MM.1S (cell line): Measurements from ENCODE around the gene NEDD4L.

Experiments used
- DNase-seq: peaks from one replicate; pipeline ENCODE4 v3.0.0-alpha.2; 2015
- H2AFZ ChIP-seq: fragments of 300-600 bp; sonication (generic); 2 replicates; pipeline ENCODE4 v1.6.0; 2016; ENCODE audit warnings: antibody characterized with exemption, low read length
- H3F3A ChIP-seq: fragments of 300-600 bp; sonication (generic); 2 replicates; pipeline ENCODE4 v1.6.1; 2016; ENCODE audit warnings: mild to moderate bottlenecking, antibody characterized with exemption, low read length, moderate library complexity, mixed read lengths; ENCODE audit not compliant: insufficient read depth
- H3K27ac ChIP-seq: fragments of 300-600 bp; sonication (generic); 2 replicates; pipeline ENCODE4 v1.5.1; 2016; ENCODE audit warnings: mild to moderate bottlenecking, low read length
- H3K27me3 ChIP-seq: fragments of 300-600 bp; sonication (generic); replicated peaks from 2 replicates; pipeline ENCODE4 v1.6.0; 2016; ENCODE audit warnings: low read length; ENCODE audit not compliant: insufficient read depth
- H3K36me3 ChIP-seq: fragments of 300-600 bp; sonication (generic); replicated peaks from 2 replicates; pipeline ENCODE4 v1.6.1; 2016; ENCODE audit warnings: mild to moderate bottlenecking, low read length, mixed read lengths; ENCODE audit not compliant: insufficient read depth
- H3K4me1 ChIP-seq: fragments of 300-600 bp; sonication (generic); 2 replicates; pipeline ENCODE4 v1.6.1; 2016; ENCODE audit warnings: low read length, mixed read lengths
- H3K4me2 ChIP-seq: fragments of 300-600 bp; sonication (generic); 2 replicates; pipeline ENCODE4 v1.6.0; 2016; ENCODE audit warnings: low read depth, low read length
- H3K4me3 ChIP-seq: fragments of 300-600 bp; sonication (generic); 2 replicates; pipeline ENCODE4 v1.5.1; 2016; ENCODE audit warnings: low read length, mixed read lengths
- H3K79me2 ChIP-seq: fragments of 300-600 bp; sonication (generic); 2 replicates; pipeline ENCODE4 v1.6.1; 2016; ENCODE audit warnings: mixed run types, low read length, mixed read lengths
- H3K9ac ChIP-seq: fragments of 300-600 bp; sonication (generic); 2 replicates; pipeline ENCODE4 v1.6.1; 2016; ENCODE audit warnings: low read length, mixed read lengths
- H3K9me2 ChIP-seq: fragments of 300-600 bp; sonication (generic); replicated peaks from 2 replicates; pipeline ENCODE4 v1.6.1; 2016; ENCODE audit warnings: mild to moderate bottlenecking, low read length, mixed read lengths; ENCODE audit not compliant: insufficient read depth
- H3K9me3 ChIP-seq: fragments of 300-600 bp; sonication (generic); replicated peaks from 2 replicates; pipeline ENCODE4 v1.6.1; 2016; ENCODE audit warnings: mild to moderate bottlenecking, low read length, mixed read lengths; ENCODE audit not compliant: insufficient read depth
- H4K20me1 ChIP-seq: fragments of 300-600 bp; sonication (generic); 2 replicates; pipeline ENCODE4 v1.6.1; 2016; ENCODE audit warnings: mild to moderate bottlenecking, low read length, moderate library complexity, mixed read lengths; ENCODE audit not compliant: insufficient read depth
- EZH2 ChIP-seq: fragments of 300-600 bp; sonication (generic); optimal IDR thresholded peaks from 2 replicates; pipeline ENCODE3; 2017; ENCODE audit warnings: low read depth, mild to moderate bottlenecking, antibody characterized with exemption, low read length, mixed read lengths
- EZH2phosphoT487 ChIP-seq: fragments of 300-600 bp; sonication (generic); IDR thresholded peaks from 2 replicates; pipeline ENCODE4 v1.6.1; 2018; ENCODE audit warnings: antibody characterized with exemption, low read length
- TF ChIP-seq, protein P1 (sequence below): fragments of 300-600 bp; sonication (generic); IDR thresholded peaks from 2 replicates; pipeline ENCODE4 v1.5.1; 2016; ENCODE audit warnings: antibody characterized with exemption, low read length, mixed read lengths

NEDD4L gene

DNA sequence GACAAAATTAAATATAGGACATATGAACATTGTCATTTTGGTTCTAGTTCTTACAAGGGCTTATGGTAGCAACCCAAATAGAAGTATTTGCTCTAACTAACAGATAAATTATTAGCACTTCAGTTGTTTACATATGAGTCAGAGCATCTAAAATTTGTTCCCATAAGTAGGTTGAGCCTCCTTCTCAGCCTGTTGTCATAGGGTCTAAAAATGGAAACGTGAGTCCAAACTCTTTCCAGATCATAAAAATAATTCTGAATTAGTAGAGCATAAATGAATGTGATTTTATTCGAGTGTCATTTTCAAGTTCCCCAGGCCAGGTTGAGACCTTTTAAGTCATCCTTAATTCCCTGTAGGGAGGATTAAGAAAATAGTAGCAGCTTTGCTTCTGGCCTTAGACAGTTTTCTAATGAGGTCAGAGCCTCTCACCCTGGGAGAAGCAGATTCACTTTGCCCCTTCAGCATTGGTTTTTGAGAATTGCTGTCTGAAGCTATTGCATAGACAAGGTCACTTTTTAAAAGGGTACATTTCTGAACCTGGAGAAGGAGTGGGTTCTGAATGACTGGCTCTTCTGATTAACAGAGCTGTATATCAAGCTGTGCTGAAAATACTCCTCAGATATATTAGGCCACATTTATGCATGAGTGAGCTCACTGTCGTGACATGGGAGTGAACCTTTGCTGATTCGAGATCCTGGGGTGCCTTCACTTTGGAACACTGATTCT, 164.3 kb downstream of the NEDD4L start:
- Histone ChIP-seq H3K9ac (no peak overlapping the region), H3K79me2 (no peaks in the 10 kb centered on the region), H3K27me3 (no peaks in the 10 kb centered on the region), H3F3A (no peaks in the 10 kb centered on the region), H3K4me2 (no peak overlapping the region), H3K9me2 (no peaks in the 10 kb centered on the region), H4K20me1 (no peaks in the 10 kb centered on the region), H3K9me3 (no peaks in the 10 kb centered on the region), H3K36me3 (no peaks in the 10 kb centered on the region), H3K4me1 (no peaks in the 10 kb centered on the region), H3K4me3 (no peak overlapping the region), H2AFZ (no peak overlapping the region), H3K27ac (no peak overlapping the region)
- TF ChIP-seq, protein P1, sequence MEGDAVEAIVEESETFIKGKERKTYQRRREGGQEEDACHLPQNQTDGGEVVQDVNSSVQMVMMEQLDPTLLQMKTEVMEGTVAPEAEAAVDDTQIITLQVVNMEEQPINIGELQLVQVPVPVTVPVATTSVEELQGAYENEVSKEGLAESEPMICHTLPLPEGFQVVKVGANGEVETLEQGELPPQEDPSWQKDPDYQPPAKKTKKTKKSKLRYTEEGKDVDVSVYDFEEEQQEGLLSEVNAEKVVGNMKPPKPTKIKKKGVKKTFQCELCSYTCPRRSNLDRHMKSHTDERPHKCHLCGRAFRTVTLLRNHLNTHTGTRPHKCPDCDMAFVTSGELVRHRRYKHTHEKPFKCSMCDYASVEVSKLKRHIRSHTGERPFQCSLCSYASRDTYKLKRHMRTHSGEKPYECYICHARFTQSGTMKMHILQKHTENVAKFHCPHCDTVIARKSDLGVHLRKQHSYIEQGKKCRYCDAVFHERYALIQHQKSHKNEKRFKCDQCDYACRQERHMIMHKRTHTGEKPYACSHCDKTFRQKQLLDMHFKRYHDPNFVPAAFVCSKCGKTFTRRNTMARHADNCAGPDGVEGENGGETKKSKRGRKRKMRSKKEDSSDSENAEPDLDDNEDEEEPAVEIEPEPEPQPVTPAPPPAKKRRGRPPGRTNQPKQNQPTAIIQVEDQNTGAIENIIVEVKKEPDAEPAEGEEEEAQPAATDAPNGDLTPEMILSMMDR: no peak
- TF ChIP-seq EZH2 (no peak), EZH2phosphoT487 (no peak)
- no peak for DNase-seq

DNA sequence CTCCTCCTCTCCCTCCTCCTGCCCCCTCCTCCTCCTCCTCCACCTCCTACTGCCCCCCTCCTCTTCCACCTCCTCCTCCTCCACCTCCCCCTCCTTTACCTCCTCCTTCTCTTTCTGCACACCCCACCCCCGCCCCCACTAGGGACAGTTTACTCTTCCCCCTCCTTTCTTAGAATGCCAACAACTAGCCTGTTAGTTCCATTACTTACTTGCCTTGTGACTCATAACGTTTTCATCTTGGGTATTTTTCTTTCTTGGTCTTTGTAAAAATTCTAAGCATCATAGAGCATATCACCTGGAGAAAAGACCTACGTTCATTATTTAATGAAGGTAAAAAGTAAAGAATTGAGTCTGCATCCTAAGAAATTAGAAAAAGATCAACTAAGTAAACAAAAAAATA, 165.3 kb downstream of the NEDD4L start:
- H3K36me3 ChIP-seq: no peaks in the 10 kb centered on the region
- H3K9me3 ChIP-seq: no peaks in the 10 kb centered on the region
- no peaks in the 10 kb centered on the region for H3K4me1 ChIP-seq
- TF ChIP-seq, protein P1: no peak
- no peak overlapping the region for H3K27ac ChIP-seq
- no peaks in the 10 kb centered on the region for H3K79me2 ChIP-seq
- H3K4me2 ChIP-seq: no peak overlapping the region
- no peaks in the 10 kb centered on the region for H4K20me1 ChIP-seq
- no peak overlapping the region for H3K9ac ChIP-seq
- H3K27me3 ChIP-seq: no peaks in the 10 kb centered on the region
- no peaks in the 10 kb centered on the region for H3F3A ChIP-seq
- no peak for DNase-seq
- no peaks in the 10 kb centered on the region for H3K9me2 ChIP-seq
- H2AFZ ChIP-seq: no peak overlapping the region
- no peak overlapping the region for H3K4me3 ChIP-seq

GRCh38 chr18:58211510-58211909, 167.5 kb downstream of the NEDD4L start:
- no peak overlapping the region for H3K4me2 ChIP-seq
- H3K36me3 ChIP-seq: no peaks in the 10 kb centered on the region
- no peaks in the 10 kb centered on the region for H3F3A ChIP-seq
- no peak overlapping the region for H3K4me3 ChIP-seq
- no peak for TF ChIP-seq EZH2phosphoT487
- TF ChIP-seq, protein P1: no peak
- TF ChIP-seq EZH2: no peak
- H3K9me3 ChIP-seq: no peaks in the 10 kb centered on the region
- H3K4me1 ChIP-seq: no peaks in the 10 kb centered on the region
- H3K27ac ChIP-seq: no peak overlapping the region
- no peak overlapping the region for H2AFZ ChIP-seq
- DNase-seq: no peak
- H4K20me1 ChIP-seq: no peaks in the 10 kb centered on the region
- H3K79me2 ChIP-seq: no peaks in the 10 kb centered on the region
- H3K9ac ChIP-seq: no peak overlapping the region
- H3K27me3 ChIP-seq: no peaks in the 10 kb centered on the region
- H3K9me2 ChIP-seq: no peaks in the 10 kb centered on the region
